ENCODE data around the gene HAL. TPM values are rescaled to one million over a fixed set of nuclear protein-coding genes. Genes with fewer than 3 reads are reported as not detected.
A peak's percentile ranks its signal among the peaks of the same experiment; 100 is the strongest.

Gene HAL
- total and polyA plus RNA-seq, 4 donors: 62.4 to 174 (median 119) TPM

- 6% methylated on average over 25 of the region's 25 CpGs for WGBS
- DNase-seq (ENCODE audit: low spot score): peak; percentile 42
- Histone ChIP-seq H3K27ac (ENCODE audit: low read depth in 1 of 2, low read length in 2 of 2) (peak overlapping the region; percentile 44 to 61), H3K9me3 (ENCODE audit: control insufficient read depth in 4 of 4, low read length in 3 of 4) (no peaks in the 10 kb centered on the region), H3K4me3 (ENCODE audit: low read depth in 1 of 3, low read length in 3 of 3) (peak overlapping the region; percentile 64 to 90 (median 84)), H3K36me3 (ENCODE audit: control insufficient read depth in 4 of 4, insufficient read depth in 3 of 4, low read depth in 1 of 4, low read length in 3 of 4) (peaks cover 0 to 2% (median 0%) of the 10 kb centered on the region in 4 donors), H3K9ac (ENCODE audit: low read depth in 1 of 2, low read length in 2 of 2) (peak overlapping the region; percentile 40 to 85), H3K4me1 (ENCODE audit: control insufficient read depth in 4 of 4, insufficient read depth in 4 of 4, low read length in 3 of 4) (peaks cover 3 to 13% (median 9%) of the 10 kb centered on the region in 4 donors), H3K27me3 (ENCODE audit: control insufficient read depth in 4 of 4, insufficient read depth in 4 of 4, low read length in 3 of 4) (no peaks in the 10 kb centered on the region)
- no peak for TF ChIP-seq NR2F2 (IDR thresholded peaks at IDR 0.05)
- TF ChIP-seq HNF4G (IDR thresholded peaks at IDR 0.05): no peak
- TF ChIP-seq GABPA (IDR thresholded peaks at IDR 0.05 in 1 of 2, conservative IDR thresholded peaks at IDR 0.05 in 1 of 2): no peak
- no peak for TF ChIP-seq ATF3 (IDR thresholded peaks at IDR 0.05)
- no peak for TF ChIP-seq RAD21 (IDR thresholded peaks at IDR 0.05)
These were observed 38.6 kb upstream of the HAL start for GRCh38 chr12:96034621-96035282.

- TF ChIP-seq NR2F2 (IDR thresholded peaks at IDR 0.05): no peak
- no peak for TF ChIP-seq HNF4G (IDR thresholded peaks at IDR 0.05)
- no peak for TF ChIP-seq ATF3 (IDR thresholded peaks at IDR 0.05)
- TF ChIP-seq EGR1 (IDR thresholded peaks at IDR 0.05; ENCODE audit: low read depth in 2 of 2): no peak
- TF ChIP-seq REST (IDR thresholded peaks at IDR 0.05): no peak
- TF ChIP-seq FOXA1 (IDR thresholded peaks at IDR 0.05): no peak
- TF ChIP-seq GABPA (IDR thresholded peaks at IDR 0.05 in 1 of 2, conservative IDR thresholded peaks at IDR 0.05 in 1 of 2): no peak
- no peak for TF ChIP-seq JUND (IDR thresholded peaks at IDR 0.05)
- TF ChIP-seq ZBTB33 (IDR thresholded peaks at IDR 0.05): no peak
- TF ChIP-seq TAF1 (conservative IDR thresholded peaks at IDR 0.05): no peak
- TF ChIP-seq CTCF (IDR thresholded peaks at IDR 0.05; ENCODE audit: low read depth, low read length, missing input control): no peak
- no peak for TF ChIP-seq YY1 (IDR thresholded peaks at IDR 0.05)
- H3K27ac ChIP-seq (ENCODE audit: low read depth in 1 of 2, low read length in 2 of 2): no peak overlapping the region
- H3K9ac ChIP-seq (ENCODE audit: low read depth in 1 of 2, low read length in 2 of 2): no peak overlapping the region
- peaks cover 0 to 2% (median 0%) of the 10 kb centered on the region in 4 donors for H3K36me3 ChIP-seq (ENCODE audit: control insufficient read depth in 4 of 4, insufficient read depth in 3 of 4, low read depth in 1 of 4, low read length in 3 of 4)
- H3K27me3 ChIP-seq (ENCODE audit: control insufficient read depth in 4 of 4, insufficient read depth in 4 of 4, low read length in 3 of 4): no peaks in the 10 kb centered on the region
- H3K4me3 ChIP-seq (ENCODE audit: low read depth in 1 of 3, low read length in 3 of 3): no peak overlapping the region
- H3K4me1 ChIP-seq (ENCODE audit: control insufficient read depth in 4 of 4, insufficient read depth in 4 of 4, low read length in 3 of 4): peaks cover 3 to 13% (median 9%) of the 10 kb centered on the region in 4 donors
- WGBS: 82% methylated on average over 7 of the region's 7 CpGs
- H3K9me3 ChIP-seq (ENCODE audit: control insufficient read depth in 4 of 4, low read length in 3 of 4): no peaks in the 10 kb centered on the region
- no peak for DNase-seq (ENCODE audit: low spot score)
These were observed 37.6 kb upstream of the HAL start for GRCh38 chr12:96033549-96034389.
